Left ventricle myocardium superior (tissue), 1 donor: ENCODE data around the gene ATP2C2. TPM values are rescaled to one million over a fixed set of nuclear protein-coding genes. Genes with fewer than 3 reads are reported as not detected.

Experiments
- ATAC-seq: fragments of 200-7000 bp; cut with Tn5 transposase; one replicate; pipeline ENCODE4 v1.9.1; 2020; ENCODE audit warnings: mild to moderate bottlenecking, moderate library complexity
- DNase-seq: peaks from one replicate; pipeline ENCODE4 v3.0.0-alpha.2; 2020
- intact Hi-C: fragments of 100-400 bp; cut with micrococcal nuclease; formaldehyde crosslinking; loops from one replicate; pipeline ENCODE4 v1.11.0; 2022
- total RNA-seq: library from RNA; stranded (reverse); fragmentation: NEBNext Ultra II Directional; extraction: Animal tissue kit (Norgen Biotek cat#: 25700); gene quantifications from one replicate; pipeline ENCODE4 v1.2.1, GENCODE V29; 2021
- donor health status: DM: no; HTN: yes; CAD: no; lungs with severe emphysema.

ATP2C2 gene
- total RNA-seq, 1 donor from 2014 or later, result not detected

DNA sequence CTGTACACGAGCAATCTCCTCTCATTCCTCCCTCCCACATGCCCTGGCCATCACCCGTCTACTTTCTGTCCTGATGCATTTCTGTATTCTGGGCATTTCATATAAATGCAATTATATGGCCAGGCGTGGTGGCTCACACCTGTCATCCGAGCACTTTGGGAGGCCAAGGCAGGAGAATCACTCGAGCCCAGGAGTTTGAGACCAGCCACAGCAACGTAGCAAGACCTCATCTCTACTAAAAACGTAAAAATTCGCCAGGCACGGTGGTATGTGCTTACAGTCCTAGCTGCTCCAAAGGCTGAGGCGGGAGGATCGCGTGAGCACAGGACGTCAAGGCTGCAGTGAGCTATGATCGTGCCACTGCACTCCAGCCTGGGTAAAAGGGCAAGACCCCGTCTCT, 131.3 kb downstream of the ATP2C2 start:
- intact Hi-C loops, result no loop called here
- ATAC-seq (no peak), DNase-seq (no peak)

DNA sequence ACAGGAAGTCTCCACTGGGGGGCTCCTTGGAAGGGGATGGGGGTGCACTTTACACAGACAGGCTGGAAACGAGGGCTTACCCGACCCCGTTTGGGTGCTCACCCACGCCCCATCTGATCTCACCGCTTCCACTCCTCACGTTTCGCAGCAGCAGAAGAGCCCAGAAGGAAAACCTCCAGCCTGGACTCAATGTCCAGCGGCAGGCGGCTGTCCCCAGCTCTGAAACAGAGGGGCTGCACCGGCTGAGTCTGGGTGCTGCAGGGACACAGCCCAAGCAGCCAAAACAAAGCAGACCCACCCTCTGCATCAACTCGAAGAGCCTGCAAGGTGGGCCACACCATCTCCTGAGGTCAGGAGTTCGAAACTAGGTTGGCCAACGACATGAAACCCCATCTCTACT, 132.2 kb downstream of the ATP2C2 start:
- ATAC-seq (no peak), DNase-seq (no peak)
- intact Hi-C loops, result no loop called here

DNA sequence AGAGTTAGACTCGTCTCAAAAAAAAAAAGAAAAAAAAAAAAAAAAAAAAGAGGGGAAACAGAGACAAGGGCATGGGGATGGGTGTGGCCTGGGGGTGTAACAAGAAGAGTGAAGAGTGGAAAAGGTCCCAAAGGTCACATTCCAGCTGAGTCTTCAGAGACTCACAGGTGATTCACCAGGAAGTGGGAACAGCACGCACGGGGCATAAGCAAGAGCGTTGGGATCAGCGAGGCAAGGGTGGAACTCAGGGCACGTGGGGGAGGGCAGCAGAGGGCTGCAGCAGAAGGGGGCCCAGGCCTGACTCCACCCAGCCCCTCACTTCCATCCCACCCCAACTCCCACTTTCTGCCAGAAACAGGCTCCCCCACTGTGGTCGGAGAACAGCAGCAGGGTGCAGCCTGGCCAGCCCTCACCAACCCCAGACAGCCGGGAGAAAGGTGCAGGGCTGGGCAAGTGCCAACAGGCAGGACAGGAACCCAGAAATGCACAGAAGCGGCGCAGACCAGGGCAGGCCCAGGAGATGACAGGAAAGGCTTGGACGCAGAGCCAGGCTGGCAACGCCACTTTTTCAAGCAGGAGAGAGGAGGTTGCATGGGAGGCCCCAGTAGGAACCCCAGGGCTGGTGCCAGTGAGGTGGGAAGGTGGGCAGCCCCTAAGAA, 132.9 kb downstream of the ATP2C2 start:
- ATAC-seq (no peak), DNase-seq (no peak)

DNA sequence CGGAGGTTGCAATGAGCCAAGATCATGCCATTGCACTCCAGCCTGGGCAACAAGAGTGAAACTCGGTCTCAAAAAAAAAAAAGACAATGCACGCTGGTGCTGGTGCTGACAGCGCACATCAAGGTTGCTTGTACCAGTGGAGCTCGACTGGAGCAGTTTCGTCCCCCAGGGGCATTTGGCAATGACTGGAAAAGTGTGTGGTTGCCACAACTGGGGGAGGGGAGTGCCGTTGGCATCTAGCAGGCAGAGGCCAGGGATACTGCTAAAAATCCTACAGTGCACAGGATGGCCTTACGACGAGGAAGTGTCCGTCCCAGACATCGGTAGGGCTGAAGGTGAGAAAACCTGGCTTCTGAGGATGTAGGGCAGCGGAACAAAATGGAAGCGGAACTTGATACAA, 133.7 kb downstream of the ATP2C2 start:
- ATAC-seq (no peak), DNase-seq (no peak)
- intact Hi-C loops, result no loop called here

More for the DNA sequence above, 132.9 kb downstream of the ATP2C2 start:
- intact Hi-C loops, result no loop called here

DNA sequence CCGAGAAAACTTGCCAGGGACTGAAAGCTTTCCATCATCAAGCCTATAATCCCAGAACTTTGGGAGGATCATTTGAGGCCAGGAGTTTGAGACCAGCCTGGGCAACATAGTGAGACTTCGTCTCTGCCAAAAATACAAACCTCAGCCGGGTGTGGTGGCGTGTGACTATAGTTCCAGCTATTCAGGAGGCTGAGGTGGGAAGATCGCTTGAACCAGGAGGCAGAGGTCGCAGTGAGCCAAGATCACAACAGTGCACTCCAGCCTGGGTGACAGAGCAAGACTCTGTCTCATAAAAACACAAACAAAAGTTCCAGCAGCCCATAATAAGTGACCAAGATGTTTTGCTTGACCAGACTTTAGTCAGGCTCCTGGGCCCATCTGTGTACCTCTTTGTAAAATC, 134.2 kb downstream of the ATP2C2 start:
- DNase-seq (no peak), ATAC-seq (no peak)
- intact Hi-C loops, result no loop called here

DNA sequence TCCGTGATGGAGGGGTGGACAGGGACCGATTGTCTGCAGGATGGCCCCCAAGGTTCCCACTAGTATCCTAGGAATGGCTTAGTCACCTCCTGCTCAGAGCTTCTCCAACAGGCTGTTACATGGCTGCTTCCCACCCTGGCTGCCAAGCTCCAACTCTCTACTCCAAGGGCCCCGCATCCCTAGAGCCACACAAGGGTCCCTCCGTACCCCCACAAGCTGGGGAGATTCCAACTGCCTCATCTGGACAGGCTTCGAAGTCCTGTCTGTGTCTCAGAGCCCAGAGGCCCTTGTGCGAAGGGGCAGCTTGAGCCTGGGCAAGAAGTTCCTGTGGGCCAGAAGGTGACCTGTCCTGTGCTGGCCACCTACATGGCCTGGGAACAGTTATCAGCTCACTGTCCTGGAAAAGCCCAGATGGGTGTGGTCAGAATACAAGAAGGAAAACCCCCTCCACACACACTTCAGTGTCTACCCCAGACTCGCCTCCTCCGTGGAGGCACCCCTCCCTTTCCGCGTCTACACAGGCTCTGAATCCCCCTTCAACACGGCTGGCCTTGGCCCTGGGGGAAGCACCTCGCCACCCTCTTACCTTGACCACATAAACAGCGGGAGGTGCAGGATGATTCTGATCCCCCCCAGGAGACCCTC, 135.5 kb downstream of the ATP2C2 start:
- intact Hi-C loops, result no loop called here
- no peak for DNase-seq
- ATAC-seq, result no peak

DNA sequence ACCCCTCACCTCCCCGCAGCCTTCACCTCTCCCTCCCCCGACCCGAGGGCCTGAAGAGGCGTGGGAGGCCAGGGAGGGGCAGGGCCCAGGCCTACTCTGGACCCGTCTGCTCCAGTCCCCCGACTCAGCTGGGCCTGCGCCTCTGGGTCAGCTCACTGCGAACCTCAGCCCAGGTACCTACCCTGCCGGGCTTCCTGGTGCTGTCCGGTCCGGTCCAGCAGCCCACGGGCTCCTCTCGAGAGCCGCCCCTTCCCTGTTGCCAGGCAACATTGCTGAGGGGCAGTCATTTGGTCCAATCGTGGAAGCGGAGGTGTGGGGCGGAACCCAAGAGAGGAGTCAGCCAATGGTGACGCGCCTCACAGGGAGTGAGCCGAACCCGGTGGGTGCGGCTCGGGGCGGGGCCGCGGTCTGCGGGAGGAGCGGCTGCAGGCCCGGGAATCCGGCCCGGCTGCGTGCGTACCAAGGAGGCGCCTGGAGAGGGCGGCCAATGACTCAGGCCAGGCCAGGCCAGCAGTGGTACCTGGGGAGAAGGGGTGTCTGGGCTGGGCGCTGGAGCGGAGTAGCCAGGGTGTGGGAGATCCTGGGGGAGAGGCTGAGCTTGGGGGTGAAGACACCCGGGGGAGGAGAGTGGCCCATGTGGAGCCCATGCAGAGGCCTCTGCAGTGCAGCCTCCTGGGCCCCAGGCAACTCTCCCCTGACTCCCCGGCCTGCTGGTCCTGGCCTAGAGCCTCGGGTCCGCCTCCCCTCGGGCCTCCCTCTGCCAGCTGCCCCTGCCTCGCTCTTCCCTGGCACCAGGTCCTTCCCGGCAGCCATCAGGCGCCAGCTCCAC, 136.3 kb downstream of the ATP2C2 start, which contains the start of gene MEAK7:
MEAK7 (minus strand) TSS at position 240 of the 829 bp plus-strand sequence. CDS start 6,573 bp downstream, outside the sequence.
- peak; percentile 99 for DNase-seq
- ATAC-seq, result peak; percentile 98
- intact Hi-C loops, result no loop called here

DNA sequence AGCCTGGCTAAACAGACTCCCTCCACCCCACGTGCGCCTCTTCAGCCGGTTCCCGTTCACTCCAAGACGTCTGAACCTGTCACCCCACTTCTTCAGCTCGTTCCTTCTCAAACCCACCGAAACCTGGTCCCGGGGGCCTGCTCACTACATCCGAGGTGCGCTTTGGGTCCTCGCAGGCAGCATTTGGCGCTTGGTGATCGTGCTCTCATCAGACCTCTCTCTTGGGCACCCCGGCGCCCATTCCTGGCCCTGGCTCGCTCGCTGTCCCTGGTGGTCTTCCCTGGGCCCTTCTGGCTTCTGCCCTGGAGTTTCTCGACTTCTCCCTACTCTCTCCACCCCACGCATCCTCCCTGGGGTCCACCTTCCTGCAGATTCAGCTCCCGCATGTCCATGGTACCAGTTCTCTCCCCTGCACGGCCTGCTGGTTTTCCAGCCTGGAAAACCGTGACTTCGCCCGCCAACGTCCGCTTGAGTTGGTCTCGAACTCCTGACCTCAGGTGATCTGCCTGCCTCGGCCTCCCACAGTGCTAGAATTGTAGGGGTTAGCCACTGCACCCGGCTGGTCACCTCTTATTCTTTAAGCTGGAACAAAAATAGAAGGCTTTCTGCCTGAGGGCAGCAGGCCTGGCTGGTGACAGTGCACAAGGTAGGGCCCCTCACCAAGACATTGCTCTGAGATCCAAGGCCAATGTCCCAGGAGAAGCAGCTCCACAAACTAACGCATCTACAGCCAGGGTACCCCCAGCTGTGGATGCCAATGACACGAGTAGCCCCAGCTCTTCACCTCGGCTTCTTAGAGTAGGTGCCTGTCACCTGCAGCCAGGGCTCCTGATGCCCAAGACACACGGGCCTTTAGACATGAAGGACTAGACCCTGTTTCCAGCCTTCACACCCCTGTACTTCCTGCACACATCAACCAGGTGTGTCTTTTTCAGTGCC, 137.2 kb downstream of the ATP2C2 start:
- intact Hi-C loops, result no loop called here
- DNase-seq, result no peak
- ATAC-seq, result no peak

DNA sequence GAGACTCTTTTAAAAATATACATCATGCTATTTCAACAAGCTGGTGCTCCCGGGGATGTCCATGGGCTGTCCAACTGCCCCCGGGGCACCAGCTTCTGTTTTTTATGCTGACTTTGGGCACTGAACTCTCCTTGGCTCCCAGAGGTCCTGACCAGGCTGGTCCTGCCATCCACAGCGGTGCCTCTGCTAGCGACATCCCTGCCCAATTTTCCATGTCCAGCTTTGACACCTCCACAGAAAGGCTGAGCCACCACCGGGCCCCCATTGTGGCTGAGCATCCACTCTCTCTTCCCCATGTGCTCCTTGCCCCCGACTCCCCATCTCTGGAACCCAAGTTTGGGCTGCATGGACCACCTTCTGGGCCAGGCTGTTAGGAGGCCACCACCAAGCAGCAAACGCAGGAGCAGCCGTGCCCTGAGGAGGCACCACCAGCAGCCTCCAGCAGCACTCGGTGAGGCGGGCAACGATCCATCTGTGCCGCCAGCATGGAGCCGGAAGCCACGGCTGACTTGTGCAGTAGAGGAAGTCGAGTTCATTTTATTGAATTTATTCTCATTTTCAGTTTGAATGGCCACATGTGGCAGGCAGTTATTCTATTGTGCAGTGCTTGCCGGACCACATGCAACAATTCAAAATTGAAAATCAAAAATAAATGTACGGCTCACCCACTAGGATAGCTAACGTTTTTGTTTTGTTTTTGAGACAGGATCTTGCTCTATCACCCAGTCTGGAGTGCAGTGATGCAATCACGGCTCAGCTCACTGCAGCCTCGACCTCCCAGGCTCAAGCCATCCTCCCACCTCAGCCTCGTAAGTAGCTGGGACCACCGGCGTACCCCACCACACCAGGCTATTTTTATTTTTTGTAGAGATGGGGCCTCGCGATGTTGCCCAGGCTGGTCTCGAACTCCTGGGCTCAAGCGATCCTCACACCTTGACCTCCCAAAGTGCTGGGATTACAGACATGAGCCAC, 139.0 kb downstream of the ATP2C2 start:
- DNase-seq (no peak), ATAC-seq (no peak)
- intact Hi-C loops, result no loop called here

DNA sequence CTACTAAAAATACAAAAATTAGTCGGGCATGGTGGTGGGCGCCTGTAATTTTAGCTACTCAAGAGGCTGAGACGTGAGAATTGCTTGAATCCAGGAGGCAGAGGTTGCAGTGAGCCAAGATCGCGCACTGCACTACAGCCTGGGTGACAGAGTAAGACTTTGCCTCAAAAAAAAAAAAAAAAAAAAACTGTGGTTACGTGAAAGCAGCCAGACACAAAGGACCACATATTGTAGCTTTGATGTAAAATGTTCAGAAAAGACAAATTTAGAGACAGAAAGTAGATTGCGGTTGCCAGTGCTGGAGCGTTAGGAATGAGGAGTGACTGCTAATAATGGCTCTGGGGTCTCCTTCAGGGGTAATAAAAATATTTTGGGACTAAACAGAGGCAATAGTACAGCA, 140.2 kb downstream of the ATP2C2 start:
- no peak for DNase-seq
- no peak for ATAC-seq
- intact Hi-C loops, result no loop called here

DNA sequence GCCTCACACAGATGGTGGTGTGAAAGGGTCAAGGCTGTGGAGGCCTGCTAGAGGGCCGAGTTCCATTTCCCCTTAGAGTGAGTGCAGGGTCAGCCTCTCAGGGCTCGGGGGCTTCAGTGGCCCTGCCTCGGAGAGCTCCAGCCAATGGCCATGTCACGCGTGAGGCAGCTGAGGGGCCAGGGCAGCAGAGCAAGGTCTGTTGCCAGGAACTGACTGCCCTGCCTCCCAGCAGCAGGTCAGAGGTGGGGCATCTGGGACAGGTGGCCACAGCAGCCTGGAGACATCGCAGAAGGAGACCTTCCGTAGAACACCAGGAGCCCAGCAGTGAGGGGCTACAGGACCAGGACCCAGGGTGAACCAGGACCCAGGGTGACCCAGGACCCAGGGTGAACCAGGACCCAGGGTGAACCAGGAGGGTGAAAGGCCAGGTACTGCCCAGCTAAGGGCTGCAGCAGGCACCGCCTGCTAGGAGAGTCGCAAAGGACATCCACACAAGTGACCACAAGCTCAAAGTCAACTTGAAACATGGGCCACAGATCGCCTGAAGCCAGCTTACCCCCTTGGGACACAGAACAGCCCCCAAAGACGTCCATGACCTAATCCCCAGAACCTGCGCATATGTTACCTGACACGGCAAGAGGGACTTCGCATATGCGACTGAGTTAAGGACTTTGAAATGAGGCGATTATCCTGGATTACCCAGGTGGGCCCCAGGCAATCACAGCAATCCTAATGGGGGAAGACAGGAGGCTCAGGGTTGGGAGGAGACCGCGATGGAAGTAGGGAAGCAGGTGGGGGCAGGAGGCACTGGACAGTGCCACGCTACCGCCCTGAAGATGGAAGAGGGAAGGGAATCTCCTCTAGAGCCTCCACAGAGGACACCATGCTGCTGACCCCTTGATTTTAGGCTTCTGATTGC, 141.0 kb downstream of the ATP2C2 start:
- no peak for ATAC-seq
- no peak for DNase-seq
- intact Hi-C loops, result no loop called here

DNA sequence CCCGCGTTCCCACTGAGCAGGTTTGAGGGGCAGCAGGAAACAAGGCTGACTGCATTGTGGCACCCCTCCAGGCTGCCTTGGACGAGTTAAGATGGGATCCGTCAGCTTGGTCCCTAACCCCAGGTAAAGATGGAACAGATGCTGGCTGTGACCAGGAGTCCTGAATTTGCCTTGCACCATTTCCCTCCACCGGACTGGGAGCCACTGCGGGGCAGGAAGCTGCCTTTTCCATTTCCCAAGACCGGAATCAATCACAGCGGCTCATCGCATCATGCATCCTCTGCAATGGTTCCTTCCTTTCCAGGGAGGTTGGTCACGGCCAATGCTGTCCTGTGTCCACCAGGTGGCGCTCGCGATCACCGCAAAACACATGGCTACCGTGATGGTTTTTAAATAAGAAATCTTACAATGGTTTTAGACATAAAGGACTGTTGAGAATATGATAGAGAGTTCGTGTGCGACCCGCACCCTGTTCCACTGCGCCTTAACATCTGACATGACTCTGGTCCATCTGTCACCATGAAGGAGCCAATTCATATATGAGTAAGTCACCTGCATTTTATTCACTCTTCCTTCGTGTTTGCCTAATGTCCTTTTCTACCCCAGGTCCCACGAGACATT, 143.0 kb downstream of the ATP2C2 start:
- DNase-seq, result peak; percentile 89
- intact Hi-C loops, result loop anchor here (5.0 to 10.0 kb wide), 2 partner anchors 111 to 214 kb away; no protein-coding TSS in a partner anchor
- peak; percentile 80 for ATAC-seq

DNA sequence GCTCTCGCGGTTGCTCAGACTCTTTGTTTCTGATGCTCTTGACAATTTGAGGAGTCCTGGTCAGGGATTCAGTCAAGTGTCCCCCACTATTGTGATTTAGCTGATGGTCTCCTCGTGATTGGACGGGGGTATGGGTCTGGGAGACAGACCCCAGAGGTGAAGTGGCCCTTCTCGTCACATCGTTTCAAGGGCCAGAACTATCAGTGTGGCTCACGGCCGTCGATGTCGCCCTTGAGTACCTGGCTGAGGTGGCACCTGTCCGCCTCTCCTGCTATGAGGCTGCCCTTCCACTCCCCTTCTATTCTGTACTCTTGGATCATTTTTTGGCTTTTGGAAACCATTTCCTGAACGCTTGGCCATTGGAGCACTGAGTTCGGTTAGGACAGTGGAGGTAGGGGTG, 143.5 kb downstream of the ATP2C2 start:
- ATAC-seq (no peak), DNase-seq (no peak)
- intact Hi-C loops, result loop anchor here (5.0 to 10.0 kb wide), 2 partner anchors 110 to 213 kb away; no protein-coding TSS in a partner anchor

DNA sequence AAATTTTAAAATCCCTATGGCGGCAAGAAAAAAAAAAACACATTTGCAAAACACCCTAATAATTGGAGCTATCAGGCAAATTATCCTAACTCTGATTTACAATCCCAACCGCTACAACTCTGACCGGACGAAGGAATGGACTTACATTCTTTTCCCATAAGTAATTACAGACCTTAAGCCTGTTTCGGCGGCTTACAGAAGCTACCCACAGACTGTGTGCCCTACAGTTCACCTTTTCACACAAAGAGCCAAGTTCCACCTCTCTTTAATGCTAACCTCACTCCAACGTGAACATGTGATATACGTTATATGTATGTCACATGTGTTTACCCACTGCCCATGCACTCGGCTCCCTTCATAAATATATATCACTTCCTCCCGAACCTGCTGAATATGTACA, 144.8 kb downstream of the ATP2C2 start:
- intact Hi-C loops, result loop anchor here (5.0 to 10.0 kb wide), 2 partner anchors 109 to 212 kb away; no protein-coding TSS in a partner anchor
- ATAC-seq (no peak), DNase-seq (no peak)

DNA sequence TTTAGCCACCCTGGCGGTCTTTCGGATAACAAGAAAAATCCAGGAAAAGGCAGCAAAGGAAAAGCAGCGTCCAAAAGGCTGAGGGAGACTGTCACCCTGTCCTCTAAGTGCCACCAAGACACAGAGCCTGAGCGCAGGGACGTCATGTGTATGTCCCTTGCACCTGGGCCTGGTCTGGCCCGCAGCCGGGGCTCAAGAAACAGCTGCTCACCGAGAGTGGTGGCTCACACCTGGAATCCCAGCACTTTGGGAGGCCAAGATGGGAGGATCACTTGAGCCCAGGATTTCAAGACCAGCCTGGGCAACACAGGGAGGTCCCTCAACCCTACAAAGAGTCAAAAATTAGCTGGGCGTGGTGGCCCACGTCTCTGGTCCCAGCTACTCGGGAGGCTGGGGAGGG, 145.3 kb downstream of the ATP2C2 start:
- intact Hi-C loops, result loop anchor here (5.0 to 10.0 kb wide), 2 partner anchors 109 to 211 kb away; no protein-coding TSS in a partner anchor
- no peak for DNase-seq
- ATAC-seq, result no peak
